OCI-LY7 (cell line): Measurements from ENCODE around the gene NDRG4. TPM values are rescaled to one million over a fixed set of nuclear protein-coding genes. Genes with fewer than 3 reads are reported as not detected.

Experiments
- BruUV-seq: library from RNA; stranded (reverse); fragments of 400-500 nt; replicated peaks from 2 replicates; lab custom pipeline; 2021; lab: Mats Ljungman, UMichigan
- CTCF ChIA-PET: fragments of 300-600 bp; sonication (Branson Sonifier 250); formaldehyde crosslinking; loops from one replicate; lab custom pipeline; 2022; ENCODE audit warnings: antibody characterized with exemption; ENCODE audit not compliant: unreplicated experiment; lab: Charles Lee
- POLR2A ChIA-PET: fragments of 300-600 bp; sonication (Branson Sonifier 250); formaldehyde crosslinking; loops from one replicate; lab custom pipeline; 2022; ENCODE audit warnings: antibody characterized with exemption; lab: Charles Lee
- DNase-seq: peaks from one replicate; pipeline ENCODE4 v3.0.0-alpha.2; 2015; ENCODE audit warnings: low spot score
- H2AFZ ChIP-seq: fragments of 200-600 bp; sonication (generic), shearing (Covaris generic); 2 replicates; pipeline ENCODE4 v1.6.1; 2014; ENCODE audit warnings: mild to moderate bottlenecking, antibody characterized with exemption, low read length, moderate library complexity
- H3K27ac ChIP-seq: fragments of 200-600 bp; sonication (generic); 2 replicates; pipeline ENCODE4 v1.5.1; 2014; ENCODE audit warnings: mixed run types, low read depth, mild to moderate bottlenecking, moderate library complexity, low read length, inconsistent platforms; ENCODE audit not compliant: poor library complexity, severe bottlenecking
- H3K36me3 ChIP-seq: fragments of 200-600 bp; sonication (generic); 2 replicates; pipeline ENCODE4 v1.6.1; 2014; ENCODE audit warnings: mild to moderate bottlenecking, antibody characterized with exemption, low read length, moderate library complexity, mixed read lengths; ENCODE audit not compliant: insufficient read depth
- H3K4me1 ChIP-seq: fragments of 200-600 bp; sonication (generic); 2 replicates; pipeline ENCODE4 v1.5.1; 2014; ENCODE audit warnings: mild to moderate bottlenecking, low read length; ENCODE audit not compliant: insufficient read depth, poor library complexity, severe bottlenecking
- H3K4me2 ChIP-seq: fragments of 200-600 bp; sonication (generic); 2 replicates; pipeline ENCODE4 v1.6.1; 2014; ENCODE audit warnings: mild to moderate bottlenecking, low read length
- H3K4me3 ChIP-seq: fragments of 200-600 bp; sonication (generic); 2 replicates; pipeline ENCODE4 v1.5.1; 2014; ENCODE audit warnings: mild to moderate bottlenecking, low read depth, low read length; ENCODE audit not compliant: poor library complexity, severe bottlenecking
- H3K79me2 ChIP-seq: fragments of 200-600 bp; sonication (generic); 2 replicates; pipeline ENCODE4 v1.6.1; 2016; ENCODE audit warnings: low read depth, mild to moderate bottlenecking, low read length, moderate library complexity, mixed read lengths; ENCODE audit not compliant: insufficient read depth
- H3K9me2 ChIP-seq: fragments of 200-600 bp; sonication (generic); 2 replicates; pipeline ENCODE4 v1.6.1; 2016; ENCODE audit warnings: mild to moderate bottlenecking, low read length, mixed read lengths; ENCODE audit not compliant: insufficient read depth
- H3K9me3 ChIP-seq: fragments of 200-600 bp; sonication (generic); 2 replicates; pipeline ENCODE4 v1.6.1; 2014; ENCODE audit warnings: mild to moderate bottlenecking, mixed run types, low read length, mixed read lengths
- H4K20me1 ChIP-seq: fragments of 200-600 bp; sonication (generic); 2 replicates; pipeline ENCODE4 v1.6.1; 2014; ENCODE audit warnings: mild to moderate bottlenecking, antibody characterized with exemption, low read length, moderate library complexity, mixed read lengths; ENCODE audit not compliant: insufficient read depth
- EZH2phosphoT487 ChIP-seq: fragments of 200-600 bp; sonication (generic); IDR thresholded peaks from 2 replicates; pipeline ENCODE4 v1.6.1; 2018; ENCODE audit warnings: low read depth, borderline replicate concordance, mild to moderate bottlenecking, mixed run types, antibody characterized with exemption, low read length, moderate library complexity, mixed read lengths
- intact Hi-C: fragments of 100-400 bp; cut with micrococcal nuclease; formaldehyde crosslinking; loops from one replicate; pipeline ENCODE4 v1.10.0; 2022; ENCODE audit not compliant: unreplicated experiment
- total RNA-seq, 2 experiments: library from RNA; depleted of rRNA in 1 of 2; stranded (reverse); fragments of >200 nt in 1 of 2; shearing (Covaris generic) in 1 of 2; gene quantifications; 2 replicates each; pipeline ENCODE4 v1.2.3, GENCODE V29; 2014 to 2022
- TF ChIP-seq, protein P1 (sequence below): fragments of 200-600 bp; sonication (generic); conservative IDR thresholded peaks from 2 replicates; pipeline ENCODE4 v1.5.1; 2014; ENCODE audit warnings: mild to moderate bottlenecking, antibody characterized with exemption, low read length, moderate library complexity, mixed read lengths

The NDRG4 gene
- total RNA-seq, 2 experiments from 2014 or later = 8.8 to 9.5 TPM

DNA sequence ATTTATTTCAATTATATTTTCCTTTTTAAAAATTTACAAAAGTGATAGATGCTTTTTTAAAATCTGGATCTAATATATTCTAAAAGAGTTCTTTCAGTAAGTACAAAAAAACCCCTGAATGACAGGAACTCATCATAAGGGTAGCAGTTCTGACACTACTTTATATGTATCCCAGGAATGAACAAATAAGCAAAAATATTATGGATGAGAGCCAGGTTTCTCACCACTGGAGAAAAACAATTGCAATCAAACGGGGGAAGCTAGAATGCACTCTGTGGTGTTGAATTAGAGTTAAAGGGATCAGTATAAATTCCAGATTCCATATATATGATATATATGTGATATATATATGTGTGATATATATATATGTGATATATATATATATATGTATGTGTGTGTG is 23.2 kb upstream of the NDRG4 start:
- H3K4me3 ChIP-seq = no peak overlapping the region
- H3K9me3 ChIP-seq = no peaks in the 10 kb centered on the region
- DNase-seq = no peak
- no peak overlapping the region for H2AFZ ChIP-seq
- H4K20me1 ChIP-seq = no peaks in the 10 kb centered on the region
- H3K27ac ChIP-seq = no peak overlapping the region
- BruUV-seq = no TSS peak
- no peaks in the 10 kb centered on the region for H3K9me2 ChIP-seq
- intact Hi-C loops = no loop called here
- no peaks in the 10 kb centered on the region for H3K79me2 ChIP-seq
- ChIA-PET POLR2A (no interaction called here), CTCF (no interaction called here)
- TF ChIP-seq EZH2phosphoT487 = no peak
- TF ChIP-seq, protein P1, sequence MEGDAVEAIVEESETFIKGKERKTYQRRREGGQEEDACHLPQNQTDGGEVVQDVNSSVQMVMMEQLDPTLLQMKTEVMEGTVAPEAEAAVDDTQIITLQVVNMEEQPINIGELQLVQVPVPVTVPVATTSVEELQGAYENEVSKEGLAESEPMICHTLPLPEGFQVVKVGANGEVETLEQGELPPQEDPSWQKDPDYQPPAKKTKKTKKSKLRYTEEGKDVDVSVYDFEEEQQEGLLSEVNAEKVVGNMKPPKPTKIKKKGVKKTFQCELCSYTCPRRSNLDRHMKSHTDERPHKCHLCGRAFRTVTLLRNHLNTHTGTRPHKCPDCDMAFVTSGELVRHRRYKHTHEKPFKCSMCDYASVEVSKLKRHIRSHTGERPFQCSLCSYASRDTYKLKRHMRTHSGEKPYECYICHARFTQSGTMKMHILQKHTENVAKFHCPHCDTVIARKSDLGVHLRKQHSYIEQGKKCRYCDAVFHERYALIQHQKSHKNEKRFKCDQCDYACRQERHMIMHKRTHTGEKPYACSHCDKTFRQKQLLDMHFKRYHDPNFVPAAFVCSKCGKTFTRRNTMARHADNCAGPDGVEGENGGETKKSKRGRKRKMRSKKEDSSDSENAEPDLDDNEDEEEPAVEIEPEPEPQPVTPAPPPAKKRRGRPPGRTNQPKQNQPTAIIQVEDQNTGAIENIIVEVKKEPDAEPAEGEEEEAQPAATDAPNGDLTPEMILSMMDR = no peak
- H3K4me1 ChIP-seq = peaks cover 36% of the 10 kb centered on the region
- H3K36me3 ChIP-seq = no peaks in the 10 kb centered on the region
- H3K4me2 ChIP-seq = no peak overlapping the region

DNA sequence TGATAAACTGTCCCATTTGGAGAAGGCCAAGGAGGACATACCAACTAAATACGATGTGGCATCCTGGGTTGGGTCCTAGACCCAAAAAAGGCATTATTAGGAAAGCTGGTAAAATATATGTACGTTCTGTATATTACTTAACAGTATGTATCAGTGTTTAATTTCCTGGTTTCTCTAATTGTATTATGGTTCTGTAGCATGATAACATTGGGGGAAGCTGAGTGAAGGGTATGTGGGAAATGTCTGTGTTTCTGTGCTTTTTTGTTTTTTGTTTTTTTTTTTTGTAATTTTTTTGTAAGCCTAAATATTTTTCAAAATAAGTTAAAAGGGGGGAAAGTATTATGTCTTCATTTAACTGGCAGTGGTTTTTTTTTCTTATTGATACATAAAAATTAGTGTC is 21.5 kb upstream of the NDRG4 start:
- ChIA-PET POLR2A (interaction anchor here (0.5 kb wide), 2 partner anchors 8 to 762 kb away, joined by 4 read pairs; no protein-coding TSS in a partner anchor), CTCF (no interaction called here)
- BruUV-seq = no TSS peak

More for the DNA sequence above, 21.5 kb upstream of the NDRG4 start:
- Histone ChIP-seq H3K4me1 (peaks cover 28% of the 10 kb centered on the region), H3K9me3 (no peaks in the 10 kb centered on the region), H3K4me3 (no peak overlapping the region), H3K79me2 (no peaks in the 10 kb centered on the region), H3K36me3 (no peaks in the 10 kb centered on the region), H2AFZ (no peak overlapping the region), H4K20me1 (no peaks in the 10 kb centered on the region), H3K27ac (no peak overlapping the region), H3K9me2 (no peaks in the 10 kb centered on the region), H3K4me2 (no peak overlapping the region)
- TF ChIP-seq, protein P1 = no peak
- no peak for TF ChIP-seq EZH2phosphoT487
- intact Hi-C loops = no loop called here
- DNase-seq = no peak
